ENCODE measurements around the gene ACRV1. TPM values are rescaled to one million over a fixed set of nuclear protein-coding genes. Genes with fewer than 3 reads are reported as not detected.

Gene ACRV1
- total and polyA plus RNA-seq, 4 donors, result not detected

DNA sequence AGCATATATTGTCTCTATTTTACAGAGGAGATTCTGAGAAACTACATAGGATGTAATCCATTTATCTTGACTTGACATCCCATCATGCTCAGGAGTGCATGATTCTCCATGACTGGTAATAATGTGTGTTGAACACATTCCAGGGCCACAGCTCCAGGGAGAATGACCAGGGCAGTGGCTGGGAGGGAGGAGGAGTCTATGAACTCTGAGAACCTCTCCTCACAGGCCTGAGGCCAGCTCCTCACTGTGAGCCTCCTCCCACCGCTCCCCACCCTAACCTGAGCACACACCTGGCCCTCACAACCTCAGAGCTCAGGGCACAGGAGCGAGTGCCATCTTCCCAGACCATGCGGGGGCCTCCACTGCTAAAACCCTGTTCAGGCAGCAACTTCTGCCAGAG lies 8.0 kb upstream of the ACRV1 start:
- no peaks in the 10 kb centered on the region for H3K4me1 ChIP-seq (ENCODE audit: control insufficient read depth in 5 of 5, insufficient read depth in 5 of 5, low read length in 5 of 5)
- no peak for ATAC-seq (ENCODE audit: insufficient read depth, low FRiP score)
- H3K27ac ChIP-seq (ENCODE audit: low read depth in 1 of 2, low read length in 1 of 2), result no peak overlapping the region
- TF ChIP-seq, protein P1, sequence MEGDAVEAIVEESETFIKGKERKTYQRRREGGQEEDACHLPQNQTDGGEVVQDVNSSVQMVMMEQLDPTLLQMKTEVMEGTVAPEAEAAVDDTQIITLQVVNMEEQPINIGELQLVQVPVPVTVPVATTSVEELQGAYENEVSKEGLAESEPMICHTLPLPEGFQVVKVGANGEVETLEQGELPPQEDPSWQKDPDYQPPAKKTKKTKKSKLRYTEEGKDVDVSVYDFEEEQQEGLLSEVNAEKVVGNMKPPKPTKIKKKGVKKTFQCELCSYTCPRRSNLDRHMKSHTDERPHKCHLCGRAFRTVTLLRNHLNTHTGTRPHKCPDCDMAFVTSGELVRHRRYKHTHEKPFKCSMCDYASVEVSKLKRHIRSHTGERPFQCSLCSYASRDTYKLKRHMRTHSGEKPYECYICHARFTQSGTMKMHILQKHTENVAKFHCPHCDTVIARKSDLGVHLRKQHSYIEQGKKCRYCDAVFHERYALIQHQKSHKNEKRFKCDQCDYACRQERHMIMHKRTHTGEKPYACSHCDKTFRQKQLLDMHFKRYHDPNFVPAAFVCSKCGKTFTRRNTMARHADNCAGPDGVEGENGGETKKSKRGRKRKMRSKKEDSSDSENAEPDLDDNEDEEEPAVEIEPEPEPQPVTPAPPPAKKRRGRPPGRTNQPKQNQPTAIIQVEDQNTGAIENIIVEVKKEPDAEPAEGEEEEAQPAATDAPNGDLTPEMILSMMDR (IDR thresholded peaks at IDR 0.05; ENCODE audit: control extremely low read depth, extremely low read depth), result no peak
- H3K27me3 ChIP-seq (ENCODE audit: control insufficient read depth in 3 of 3, insufficient read depth in 3 of 3, low read length in 2 of 3), result no peaks in the 10 kb centered on the region
- no peak overlapping the region for H3K4me3 ChIP-seq
- no peaks in the 10 kb centered on the region for H3K36me3 ChIP-seq (ENCODE audit: control insufficient read depth in 4 of 4, insufficient read depth in 4 of 4, low read length in 4 of 4)
- DNase-seq, result no peak
- 94 to 95% methylated on average over 3 of the region's 3 CpGs for WGBS, 2 donors
- no peaks in the 10 kb centered on the region for H3K9me3 ChIP-seq (ENCODE audit: control insufficient read depth in 4 of 4, insufficient read depth in 3 of 4, low read length in 3 of 4)
- H3K9ac ChIP-seq (ENCODE audit: insufficient read depth in 1 of 2, low read length in 2 of 2), result no peak overlapping the region

GRCh38 chr11:125688066-125688465 lies 7.4 kb upstream of the ACRV1 start:
- Histone ChIP-seq H3K27me3 (ENCODE audit: control insufficient read depth in 3 of 3, insufficient read depth in 3 of 3, low read length in 2 of 3) (no peaks in the 10 kb centered on the region), H3K4me3 (no peak overlapping the region), H3K4me1 (ENCODE audit: control insufficient read depth in 5 of 5, insufficient read depth in 5 of 5, low read length in 5 of 5) (no peaks in the 10 kb centered on the region), H3K27ac (ENCODE audit: low read depth in 1 of 2, low read length in 1 of 2) (no peak overlapping the region), H3K9me3 (ENCODE audit: control insufficient read depth in 4 of 4, insufficient read depth in 3 of 4, low read length in 3 of 4) (no peaks in the 10 kb centered on the region), H3K36me3 (ENCODE audit: control insufficient read depth in 4 of 4, insufficient read depth in 4 of 4, low read length in 4 of 4) (no peaks in the 10 kb centered on the region), H3K9ac (ENCODE audit: insufficient read depth in 1 of 2, low read length in 2 of 2) (no peak overlapping the region)
- 93 to 95% methylated on average over 11 of the region's 11 CpGs for WGBS, 2 donors
- ATAC-seq (ENCODE audit: insufficient read depth, low FRiP score) (no peak), DNase-seq (no peak)
- TF ChIP-seq, protein P1 (IDR thresholded peaks at IDR 0.05; ENCODE audit: control extremely low read depth, extremely low read depth), result no peak

GRCh38 chr11:125685228-125685627 lies 4.6 kb upstream of the ACRV1 start:
- Histone ChIP-seq H3K4me1 (ENCODE audit: control insufficient read depth in 5 of 5, insufficient read depth in 5 of 5, low read length in 5 of 5) (peaks cover 0 to 7% (median 0%) of the 10 kb centered on the region in 5 donors), H3K9ac (ENCODE audit: insufficient read depth in 1 of 2, low read length in 2 of 2) (no peak overlapping the region), H3K27ac (ENCODE audit: low read depth in 1 of 2, low read length in 1 of 2) (no peak overlapping the region), H3K36me3 (ENCODE audit: control insufficient read depth in 4 of 4, insufficient read depth in 4 of 4, low read length in 4 of 4) (no peaks in the 10 kb centered on the region), H3K9me3 (ENCODE audit: control insufficient read depth in 4 of 4, insufficient read depth in 3 of 4, low read length in 3 of 4) (no peaks in the 10 kb centered on the region), H3K4me3 (no peak overlapping the region), H3K27me3 (ENCODE audit: control insufficient read depth in 3 of 3, insufficient read depth in 3 of 3, low read length in 2 of 3) (no peaks in the 10 kb centered on the region)
- peak in 2 of 3 donors; percentile 4 to 19 for DNase-seq
- ATAC-seq (ENCODE audit: insufficient read depth, low FRiP score), result no peak
- TF ChIP-seq, protein P1 (IDR thresholded peaks at IDR 0.05; ENCODE audit: control extremely low read depth, extremely low read depth), result no peak
- 64 to 84% methylated on average over 9 of the region's 9 CpGs for WGBS, 2 donors

- no peak for ATAC-seq (ENCODE audit: insufficient read depth, low FRiP score)
- 93 to 94% methylated on average over 2 of the region's 2 CpGs for WGBS, 2 donors
- no peaks in the 10 kb centered on the region for H3K9me3 ChIP-seq (ENCODE audit: control insufficient read depth in 4 of 4, insufficient read depth in 3 of 4, low read length in 3 of 4)
Measured at GRCh38 chr11:125679837-125680236, 810 bp downstream of the ACRV1 start.

More at GRCh38 chr11:125679837-125680236, 810 bp downstream of the ACRV1 start:
- Histone ChIP-seq H3K27me3 (ENCODE audit: control insufficient read depth in 3 of 3, insufficient read depth in 3 of 3, low read length in 2 of 3) (no peaks in the 10 kb centered on the region), H3K4me1 (ENCODE audit: control insufficient read depth in 5 of 5, insufficient read depth in 5 of 5, low read length in 5 of 5) (peaks cover 0 to 7% (median 0%) of the 10 kb centered on the region in 5 donors), H3K4me3 (no peak overlapping the region), H3K27ac (ENCODE audit: low read depth in 1 of 2, low read length in 1 of 2) (no peak overlapping the region), H3K36me3 (ENCODE audit: control insufficient read depth in 4 of 4, insufficient read depth in 4 of 4, low read length in 4 of 4) (peaks cover 0 to 5% (median 2%) of the 10 kb centered on the region in 4 donors), H3K9ac (ENCODE audit: insufficient read depth in 1 of 2, low read length in 2 of 2) (no peak overlapping the region)
- no peak for DNase-seq
- TF ChIP-seq, protein P1 (IDR thresholded peaks at IDR 0.05; ENCODE audit: control extremely low read depth, extremely low read depth), result no peak
